HUES6 (cell line): ENCODE measurements around the gene DNAJC15.
"Not testable (repeated sequence)": the region's sequence is repeated elsewhere in the genome, so short reads cannot be mapped to it uniquely, and the experiment has no call there.

Source experiments
- H3K27ac ChIP-seq: 2 replicates; pipeline ENCODE4 v1.7.0; 2013; ENCODE audit warnings: low read depth, mild to moderate bottlenecking, low read length, inconsistent platforms
- H3K27me3 ChIP-seq: 2 replicates; pipeline ENCODE4 v1.6.1; 2013; ENCODE audit warnings: low read length; ENCODE audit not compliant: control insufficient read depth, insufficient read depth
- H3K36me3 ChIP-seq: 2 replicates; pipeline ENCODE4 v1.6.1; 2013; ENCODE audit warnings: low read length; ENCODE audit not compliant: control insufficient read depth, insufficient read depth
- H3K4me1 ChIP-seq: 2 replicates; pipeline ENCODE4 v1.6.1; 2013; ENCODE audit warnings: low read length; ENCODE audit not compliant: control insufficient read depth, insufficient read depth
- H3K4me3 ChIP-seq: 2 replicates; pipeline ENCODE4 v1.5.1; 2013; ENCODE audit warnings: low read depth, low read length
- H3K9ac ChIP-seq: one replicate; pipeline ENCODE4 v1.6.1; 2013; ENCODE audit warnings: mild to moderate bottlenecking, low read length
- H3K9me3 ChIP-seq: 2 replicates; pipeline ENCODE4 v1.6.1; 2013; ENCODE audit warnings: low read depth, low read length; ENCODE audit not compliant: control insufficient read depth, insufficient read depth

Gene DNAJC15

DNA sequence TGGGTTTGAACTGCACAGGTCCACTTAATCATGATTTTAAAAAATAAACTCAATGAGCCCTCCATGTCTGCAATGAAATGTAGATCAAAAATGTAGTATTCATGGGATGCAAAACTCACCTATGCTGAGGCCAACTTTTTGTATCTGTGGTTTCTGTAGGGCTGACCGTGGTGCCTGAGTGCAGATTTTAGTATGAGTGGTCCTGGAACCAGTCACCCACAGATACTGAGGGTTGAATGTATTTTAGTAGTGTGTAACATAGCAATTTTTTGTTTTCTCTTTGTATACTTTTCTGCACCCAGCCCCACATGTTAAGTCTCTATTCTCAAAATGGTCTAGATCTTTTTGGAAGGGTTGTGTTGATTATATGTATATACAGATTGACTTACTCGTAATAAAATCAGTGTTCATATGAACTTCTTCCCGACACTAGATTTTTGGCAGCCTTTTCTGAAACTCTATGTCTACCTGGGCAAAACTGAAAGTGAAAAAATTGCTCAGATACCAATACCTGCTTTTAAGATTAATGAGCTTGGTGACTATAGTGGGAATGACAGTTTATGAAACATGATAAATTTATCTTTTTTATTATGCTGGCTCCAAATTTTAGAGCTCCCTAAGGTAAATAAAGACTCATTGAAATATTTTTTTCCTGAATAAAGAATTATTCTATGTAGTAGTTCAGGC, 51.6 kb downstream of the DNAJC15 start:
- Histone ChIP-seq H3K4me1 (peaks cover 42% of the 10 kb centered on the region), H3K27ac (no peak overlapping the region), H3K9ac (no peak overlapping the region), H3K36me3 (peaks cover 7% of the 10 kb centered on the region; the same call in 1 of the 2 replicates), H3K9me3 (no peaks in the 10 kb centered on the region), H3K27me3 (no peaks in the 10 kb centered on the region), H3K4me3 (no peak overlapping the region)

- not testable (repeated sequence) for H3K27me3 ChIP-seq, H3K9me3 ChIP-seq, H3K4me3 ChIP-seq, H3K9ac ChIP-seq, H3K36me3 ChIP-seq, H3K27ac ChIP-seq
- peaks cover 42% of the 10 kb centered on the region for H3K4me1 ChIP-seq
Observed at GRCh38 chr13:43075511-43075902, 52.1 kb downstream of the DNAJC15 start.

DNA sequence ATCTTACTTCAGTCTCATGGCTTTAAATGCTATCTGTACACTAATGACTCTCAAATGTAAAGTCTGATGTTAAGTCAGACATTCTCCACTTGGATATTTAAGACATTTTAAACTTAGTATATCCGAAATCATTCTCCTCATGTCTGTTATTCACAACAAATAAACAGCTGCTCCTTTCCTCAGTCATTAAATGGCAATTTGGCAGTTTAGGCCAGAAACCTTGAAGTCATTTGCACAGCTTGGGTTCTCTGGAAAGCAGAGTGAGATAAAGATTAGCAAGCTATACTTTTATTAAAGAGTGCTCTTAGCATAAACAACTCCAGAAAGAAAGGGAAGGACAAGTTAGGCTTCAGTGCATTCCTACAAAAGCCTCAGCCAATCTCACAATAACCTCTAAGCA, 53.7 kb downstream of the DNAJC15 start:
- Histone ChIP-seq H3K36me3 (peaks cover 12% of the 10 kb centered on the region; the same call in 1 of the 2 replicates), H3K9ac (no peak overlapping the region), H3K4me3 (no peak overlapping the region), H3K9me3 (peaks cover 4% of the 10 kb centered on the region; the same call in 1 of the 2 replicates), H3K27ac (no peak overlapping the region), H3K27me3 (no peaks in the 10 kb centered on the region), H3K4me1 (peaks cover 32% of the 10 kb centered on the region)

DNA sequence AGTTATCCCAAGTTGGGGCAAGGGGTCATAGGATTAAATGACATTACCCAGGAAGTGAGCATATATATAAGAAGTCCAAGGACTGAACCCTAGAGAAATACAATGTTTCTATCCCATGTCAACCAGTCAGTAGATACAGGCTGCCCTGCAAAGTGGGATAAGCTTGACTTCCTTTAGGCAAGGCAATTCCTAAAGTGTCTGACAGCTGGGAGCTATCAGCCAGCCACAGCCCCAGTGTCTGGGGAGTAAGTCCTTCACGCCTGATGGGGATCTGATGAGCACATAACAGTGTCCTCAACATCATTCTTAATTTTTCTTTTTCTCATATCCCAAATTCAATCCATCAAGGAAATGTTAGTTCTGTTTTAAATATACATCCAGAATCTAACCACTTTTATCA, 54.1 kb downstream of the DNAJC15 start:
- Histone ChIP-seq H3K27ac (no peak overlapping the region), H3K27me3 (no peaks in the 10 kb centered on the region), H3K4me3 (no peak overlapping the region), H3K4me1 (peaks cover 28% of the 10 kb centered on the region), H3K9ac (no peak overlapping the region), H3K9me3 (peaks cover 4% of the 10 kb centered on the region; the same call in 1 of the 2 replicates), H3K36me3 (peaks cover 14% of the 10 kb centered on the region; the same call in 1 of the 2 replicates)

DNA sequence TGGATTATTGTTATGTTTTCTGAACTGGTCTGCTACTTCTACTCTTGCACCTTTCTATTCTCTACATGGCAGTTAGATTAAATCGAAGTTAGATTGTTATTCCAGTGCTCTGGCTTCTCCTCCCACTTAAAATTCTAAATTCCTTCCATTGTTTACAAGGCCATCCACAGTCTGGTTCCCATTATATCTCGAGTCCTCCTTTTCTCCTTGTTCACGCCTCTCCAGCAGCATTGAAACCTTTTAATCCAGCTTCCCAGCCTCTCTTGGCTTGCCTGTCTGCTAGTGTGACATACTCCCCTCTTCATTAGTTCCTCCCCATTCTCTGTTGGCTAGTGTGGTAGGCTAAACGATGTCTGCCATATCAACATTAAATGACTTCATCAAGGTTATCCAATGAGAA, 54.5 kb downstream of the DNAJC15 start:
- no peak overlapping the region for H3K27ac ChIP-seq
- no peak overlapping the region for H3K9ac ChIP-seq
- H3K27me3 ChIP-seq, result no peaks in the 10 kb centered on the region
- peaks cover 24% of the 10 kb centered on the region for H3K4me1 ChIP-seq
- peaks cover 14% of the 10 kb centered on the region; the same call in 1 of the 2 replicates for H3K36me3 ChIP-seq
- no peak overlapping the region for H3K4me3 ChIP-seq
- peaks cover 4% of the 10 kb centered on the region; the same call in 1 of the 2 replicates for H3K9me3 ChIP-seq

DNA sequence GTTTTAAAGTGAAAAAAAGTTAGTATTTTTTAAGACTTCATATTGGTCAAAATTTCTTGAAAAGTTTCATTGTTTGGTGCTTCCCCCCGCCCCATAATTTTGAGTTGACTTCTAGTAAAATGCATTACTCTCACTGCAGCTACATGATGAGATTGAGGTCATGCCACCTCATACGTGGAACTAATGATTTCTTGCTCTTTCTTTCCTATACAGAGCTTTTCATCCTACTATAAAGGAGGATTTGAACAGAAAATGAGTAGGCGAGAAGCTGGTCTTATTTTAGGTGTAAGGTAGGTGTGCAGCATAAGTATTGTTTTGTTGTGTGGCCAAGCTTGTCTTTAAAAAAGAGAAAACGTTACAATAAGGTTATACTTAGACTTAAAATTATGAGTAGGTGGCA, 55.0 kb downstream of the DNAJC15 start:
- peaks cover 19% of the 10 kb centered on the region for H3K4me1 ChIP-seq
- no peaks in the 10 kb centered on the region for H3K27me3 ChIP-seq
- peaks cover 4% of the 10 kb centered on the region; the same call in 1 of the 2 replicates for H3K9me3 ChIP-seq
- peaks cover 14% of the 10 kb centered on the region; the same call in 1 of the 2 replicates for H3K36me3 ChIP-seq
- no peak overlapping the region for H3K27ac ChIP-seq
- no peak overlapping the region for H3K4me3 ChIP-seq
- no peak overlapping the region for H3K9ac ChIP-seq

- Histone ChIP-seq H3K27ac (no peak overlapping the region), H3K4me3 (no peak overlapping the region), H3K27me3 (no peaks in the 10 kb centered on the region), H3K9ac (no peak overlapping the region), H3K36me3 (peaks cover 14% of the 10 kb centered on the region; the same call in 1 of the 2 replicates), H3K9me3 (peaks cover 4% of the 10 kb centered on the region; the same call in 1 of the 2 replicates), H3K4me1 (peaks cover 17% of the 10 kb centered on the region)
Observed at GRCh38 chr13:43079392-43079931, 56.1 kb downstream of the DNAJC15 start.

- no peak overlapping the region for H3K4me3 ChIP-seq
- H3K27me3 ChIP-seq, result no peaks in the 10 kb centered on the region
- no peak overlapping the region for H3K27ac ChIP-seq
- H3K9ac ChIP-seq, result no peak overlapping the region
- H3K9me3 ChIP-seq, result peaks cover 4% of the 10 kb centered on the region; the same call in 1 of the 2 replicates
- peaks cover 14% of the 10 kb centered on the region; the same call in 1 of the 2 replicates for H3K36me3 ChIP-seq
- H3K4me1 ChIP-seq, result peaks cover 17% of the 10 kb centered on the region
Observed at GRCh38 chr13:43080199-43080598, 56.8 kb downstream of the DNAJC15 start.

GRCh38 chr13:43081866-43082265, 58.5 kb downstream of the DNAJC15 start:
- H3K9ac ChIP-seq, result no peak overlapping the region
- H3K36me3 ChIP-seq, result peaks cover 19% of the 10 kb centered on the region; the same call in 1 of the 2 replicates

GRCh38 chr13:43083750-43084149, 60.4 kb downstream of the DNAJC15 start:
- Histone ChIP-seq H3K9ac (no peak overlapping the region), H3K27ac (no peak overlapping the region), H3K4me3 (no peak overlapping the region), H3K27me3 (no peaks in the 10 kb centered on the region), H3K36me3 (peaks cover 21% of the 10 kb centered on the region; the same call in 1 of the 2 replicates), H3K4me1 (no peaks in the 10 kb centered on the region), H3K9me3 (peaks cover 4% of the 10 kb centered on the region; the same call in 1 of the 2 replicates)

More at GRCh38 chr13:43081866-43082265, 58.5 kb downstream of the DNAJC15 start:
- H3K27ac ChIP-seq, result no peak overlapping the region
- H3K9me3 ChIP-seq, result peaks cover 4% of the 10 kb centered on the region; the same call in 1 of the 2 replicates
- H3K4me3 ChIP-seq, result no peak overlapping the region
- peaks cover 13% of the 10 kb centered on the region for H3K4me1 ChIP-seq
- H3K27me3 ChIP-seq, result no peaks in the 10 kb centered on the region

DNA sequence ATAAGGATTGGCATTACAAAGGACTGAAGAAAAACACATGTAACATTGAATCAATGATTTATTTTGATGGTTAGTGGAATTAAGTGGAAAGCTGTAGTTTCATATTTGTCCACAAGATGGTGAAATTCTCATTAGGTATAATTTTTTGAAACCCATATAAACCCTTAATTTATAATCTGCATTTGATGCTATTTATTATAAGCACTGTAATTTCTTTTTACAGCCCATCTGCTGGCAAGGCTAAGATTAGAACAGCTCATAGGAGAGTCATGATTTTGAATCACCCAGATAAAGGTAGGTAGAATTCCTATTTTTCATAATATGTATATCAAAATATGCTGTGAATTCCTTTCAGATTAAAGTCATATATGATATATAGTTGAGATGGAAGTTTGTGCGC, 62.2 kb downstream of the DNAJC15 start:
- Histone ChIP-seq H3K27ac (no peak overlapping the region), H3K27me3 (no peaks in the 10 kb centered on the region), H3K4me1 (no peaks in the 10 kb centered on the region), H3K4me3 (no peak overlapping the region), H3K36me3 (peaks cover 25% of the 10 kb centered on the region; the same call in 1 of the 2 replicates), H3K9ac (no peak overlapping the region), H3K9me3 (peaks cover 8% of the 10 kb centered on the region; the same call in 1 of the 2 replicates)
